Caco-2 (cell line): ENCODE results near the gene TRIP13. TPM values are rescaled to one million over a fixed set of nuclear protein-coding genes. Genes with fewer than 3 reads are reported as not detected.
"Not testable (repeated sequence)": the region's sequence is repeated elsewhere in the genome, so short reads cannot be mapped to it uniquely, and the experiment has no call there.

Experiments
- BruUV-seq: library from RNA; stranded (reverse); fragments of 400-500 nt; replicated peaks from 2 replicates; lab custom pipeline; 2021; lab: Mats Ljungman, UMichigan
- CTCF ChIA-PET: fragments of 300-600 bp; sonication (Branson Sonifier 250); formaldehyde crosslinking; loops from one replicate; lab custom pipeline; 2022; ENCODE audit warnings: antibody characterized with exemption; lab: Charles Lee
- POLR2A ChIA-PET: fragments of 300-600 bp; sonication (Branson Sonifier 250); formaldehyde crosslinking; loops from one replicate; lab custom pipeline; 2022; ENCODE audit warnings: antibody characterized with exemption; lab: Charles Lee
- DNase-seq, 2 experiments: peaks; one replicate each; pipeline versions ENCODE4 v3.0.0 to v3.0.0-alpha.2; 2020 to 2022
- H3K27me3 ChIP-seq: replicated peaks from 2 replicates; pipeline ENCODE4 v1.6.0; 2011; ENCODE audit warnings: low read length; ENCODE audit not compliant: control insufficient read depth, insufficient read depth
- H3K36me3 ChIP-seq: 2 replicates; pipeline ENCODE4 v1.5.1; 2011; ENCODE audit warnings: low read length; ENCODE audit not compliant: control insufficient read depth, insufficient read depth
- H3K4me1 ChIP-seq: fragments of 250-450 bp; sonication (Bioruptor Pico); 2 replicates; pipeline ENCODE4 v1.5.1; 2020; ENCODE audit warnings: mild to moderate bottlenecking
- H3K4me3 ChIP-seq: 2 replicates; pipeline ENCODE4 v1.5.1; 2011; ENCODE audit warnings: low read depth, mild to moderate bottlenecking, control low read depth, low read length
- H3K9me3 ChIP-seq: fragments of 250-450 bp; sonication (Bioruptor Pico); 2 replicates; pipeline ENCODE4 v1.5.1; 2020; ENCODE audit warnings: mild to moderate bottlenecking, moderate library complexity
- H3K27ac Mint-ChIP-seq: one replicate; pipeline ENCODE4 v1.8.0; 2022; ENCODE audit warnings: mixed read lengths; ENCODE audit not compliant: unreplicated experiment
- H3K27me3 Mint-ChIP-seq: one replicate; pipeline ENCODE4 v1.8.0; 2022; ENCODE audit warnings: mixed read lengths; ENCODE audit not compliant: insufficient read depth, unreplicated experiment
- H3K36me3 Mint-ChIP-seq: one replicate; pipeline ENCODE4 v1.8.0; 2022; ENCODE audit warnings: mild to moderate bottlenecking, mixed read lengths; ENCODE audit not compliant: insufficient read depth, unreplicated experiment
- H3K4me1 Mint-ChIP-seq: one replicate; pipeline ENCODE4 v1.8.0; 2022; ENCODE audit warnings: low read depth, mixed read lengths; ENCODE audit not compliant: unreplicated experiment
- H3K4me3 Mint-ChIP-seq: one replicate; pipeline ENCODE4 v1.8.0; 2022; ENCODE audit warnings: mild to moderate bottlenecking, moderate library complexity, mixed read lengths; ENCODE audit not compliant: unreplicated experiment
- H3K9me3 Mint-ChIP-seq: one replicate; pipeline ENCODE4 v1.8.0; 2022; ENCODE audit warnings: mixed read lengths; ENCODE audit not compliant: unreplicated experiment
- CTCF ChIP-seq, 2 experiments: fragments of 200-600 bp in 1 of 2; IDR thresholded peaks; 1 replicate in 1 of 2; 2 replicates in 1 of 2; pipeline versions ENCODE4 v1.5.1 to v1.8.0; 2011 to 2022; ENCODE audit warnings: antibody characterized with exemption in 1 of 2, control low read depth in 1 of 2, inconsistent platforms in 1 of 2, low read depth in 1 of 2, low read length in 1 of 2, mild to moderate bottlenecking in 1 of 2, moderate library complexity in 1 of 2; ENCODE audit not compliant: insufficient read depth in 1 of 2, severe bottlenecking in 1 of 2, unreplicated experiment in 1 of 2
- intact Hi-C: fragments of 100-400 bp; cut with micrococcal nuclease; formaldehyde crosslinking; loops from one replicate; pipeline ENCODE4 v1.10.0; 2022; ENCODE audit not compliant: unreplicated experiment
- total RNA-seq: library from RNA; stranded (reverse); gene quantifications from 2 replicates; pipeline ENCODE4 v1.2.3, GENCODE V29; 2022

TRIP13 gene
- total RNA-seq, 1 experiment from 2014 or later: 42.5 TPM

DNA sequence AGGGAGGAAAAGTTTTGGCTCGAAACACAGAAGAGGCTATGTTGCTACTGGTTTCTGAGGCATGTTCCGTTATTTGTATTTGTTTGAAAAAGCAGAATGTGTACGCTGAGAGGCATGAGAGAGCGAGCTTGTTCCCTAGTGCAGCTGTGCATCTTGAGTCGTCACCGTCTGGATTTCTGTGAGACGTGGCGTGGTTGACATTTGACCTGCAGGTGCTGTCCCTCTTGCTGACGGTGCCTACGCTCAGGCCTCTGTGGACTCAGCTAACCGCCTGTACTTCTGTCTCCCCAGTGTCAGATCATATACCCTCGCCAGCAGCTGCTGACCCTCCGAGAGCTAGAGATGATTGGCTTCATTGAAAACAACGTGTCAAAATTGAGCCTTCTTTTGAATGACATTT lies 21.5 kb downstream of the TRIP13 start:
- no peak for DNase-seq
- peaks cover 7% of the 10 kb centered on the region for H3K4me1 ChIP-seq
- BruUV-seq: no TSS peak
- H3K4me3 ChIP-seq: no peak overlapping the region
- ChIA-PET CTCF (no interaction called here), POLR2A (no interaction called here)
- H3K4me1 Mint-ChIP-seq: peaks cover 11% of the 10 kb centered on the region
- H3K27me3 ChIP-seq: no peaks in the 10 kb centered on the region
- H3K9me3 ChIP-seq: no peaks in the 10 kb centered on the region
- intact Hi-C loops: no loop called here
- H3K9me3 Mint-ChIP-seq: no peaks in the 10 kb centered on the region
- H3K27me3 Mint-ChIP-seq: no peaks in the 10 kb centered on the region
- H3K36me3 Mint-ChIP-seq: peaks cover 76% of the 10 kb centered on the region
- TF ChIP-seq CTCF (IDR thresholded peaks at IDR 0.05; ENCODE audit: insufficient read depth in 1 of 2, low read depth in 1 of 2, low read length in 1 of 2, severe bottlenecking in 1 of 2, unreplicated experiment in 1 of 2): no peak
- H3K4me3 Mint-ChIP-seq: no peak overlapping the region
- H3K27ac Mint-ChIP-seq: no peak overlapping the region
- H3K36me3 ChIP-seq: peaks cover 3% of the 10 kb centered on the region

- no peak for TF ChIP-seq CTCF (IDR thresholded peaks at IDR 0.05; ENCODE audit: insufficient read depth in 1 of 2, low read depth in 1 of 2, low read length in 1 of 2, severe bottlenecking in 1 of 2, unreplicated experiment in 1 of 2)
- Histone ChIP-seq H3K27me3 (no peaks in the 10 kb centered on the region), H3K36me3 (peaks cover 2% of the 10 kb centered on the region; the same call in 1 of the 2 replicates), H3K9me3 (no peaks in the 10 kb centered on the region), H3K4me3 (no peak overlapping the region), H3K4me1 (peaks cover 10% of the 10 kb centered on the region)
- Mint-ChIP-seq H3K36me3 (peaks cover 76% of the 10 kb centered on the region), H3K9me3 (no peaks in the 10 kb centered on the region), H3K27me3 (no peaks in the 10 kb centered on the region), H3K4me3 (no peak overlapping the region), H3K4me1 (peaks cover 11% of the 10 kb centered on the region), H3K27ac (no peak overlapping the region)
- CTCF ChIA-PET: no interaction called here
- no TSS peak for BruUV-seq
- DNase-seq: no peak
- intact Hi-C loops: no loop called here
- POLR2A ChIA-PET: no interaction called here
These were observed 21.9 kb downstream of the TRIP13 start for GRCh38 chr5:914612-915011.

DNA sequence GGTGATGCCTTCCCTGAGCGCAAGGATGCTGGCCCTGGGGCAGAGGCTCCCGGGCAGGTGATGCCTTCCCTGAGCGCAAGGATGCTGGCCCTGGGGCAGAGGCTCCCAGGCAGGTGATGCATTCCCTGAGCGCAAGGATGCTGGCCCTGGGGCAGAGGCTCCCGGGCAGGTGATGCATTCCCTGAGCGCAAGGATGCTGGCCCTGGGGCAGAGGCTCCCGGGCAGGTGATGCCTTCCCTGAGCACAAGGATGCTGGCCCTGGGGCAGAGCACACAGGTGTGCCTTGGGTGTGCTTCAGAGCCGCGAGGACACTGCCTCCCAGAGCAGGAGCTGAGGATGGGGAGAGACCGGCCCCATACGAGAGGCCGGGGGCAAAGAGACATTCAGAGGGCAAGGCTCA lies 22.7 kb downstream of the TRIP13 start:
- peaks cover 73% of the 10 kb centered on the region for H3K36me3 Mint-ChIP-seq
- H3K9me3 Mint-ChIP-seq, H3K9me3 ChIP-seq, H3K4me3 ChIP-seq, H3K4me3 Mint-ChIP-seq, POLR2A ChIA-PET, H3K27ac Mint-ChIP-seq, DNase-seq, H3K27me3 Mint-ChIP-seq, H3K27me3 ChIP-seq, BruUV-seq, H3K36me3 ChIP-seq, intact Hi-C loops, CTCF ChIA-PET: not testable (repeated sequence)
- H3K4me1 Mint-ChIP-seq: peaks cover 18% of the 10 kb centered on the region
- H3K4me1 ChIP-seq: peaks cover 17% of the 10 kb centered on the region

- TF ChIP-seq CTCF (IDR thresholded peaks at IDR 0.05; ENCODE audit: insufficient read depth in 1 of 2, low read depth in 1 of 2, low read length in 1 of 2, severe bottlenecking in 1 of 2, unreplicated experiment in 1 of 2): no peak
- no peaks in the 10 kb centered on the region for H3K9me3 ChIP-seq
- H3K36me3 Mint-ChIP-seq: peaks cover 72% of the 10 kb centered on the region
- H3K27me3 ChIP-seq: no peaks in the 10 kb centered on the region
- CTCF ChIA-PET: no interaction called here
- BruUV-seq: no TSS peak
- H3K4me1 ChIP-seq: peaks cover 18% of the 10 kb centered on the region
- H3K4me1 Mint-ChIP-seq: peaks cover 24% of the 10 kb centered on the region
- no peak overlapping the region for H3K27ac Mint-ChIP-seq
- H3K36me3 ChIP-seq: peaks cover 2% of the 10 kb centered on the region; the same call in 1 of the 2 replicates
- no peak overlapping the region for H3K4me3 ChIP-seq
- DNase-seq: no peak
- no peaks in the 10 kb centered on the region for H3K9me3 Mint-ChIP-seq
- no peaks in the 10 kb centered on the region for H3K27me3 Mint-ChIP-seq
- POLR2A ChIA-PET: no interaction called here
- no peak overlapping the region for H3K4me3 Mint-ChIP-seq
- intact Hi-C loops: no loop called here
These were observed 23.3 kb downstream of the TRIP13 start for GRCh38 chr5:915946-916345.
